ENCODE measurements around the gene CYP46A1.

Gene CYP46A1

DNA sequence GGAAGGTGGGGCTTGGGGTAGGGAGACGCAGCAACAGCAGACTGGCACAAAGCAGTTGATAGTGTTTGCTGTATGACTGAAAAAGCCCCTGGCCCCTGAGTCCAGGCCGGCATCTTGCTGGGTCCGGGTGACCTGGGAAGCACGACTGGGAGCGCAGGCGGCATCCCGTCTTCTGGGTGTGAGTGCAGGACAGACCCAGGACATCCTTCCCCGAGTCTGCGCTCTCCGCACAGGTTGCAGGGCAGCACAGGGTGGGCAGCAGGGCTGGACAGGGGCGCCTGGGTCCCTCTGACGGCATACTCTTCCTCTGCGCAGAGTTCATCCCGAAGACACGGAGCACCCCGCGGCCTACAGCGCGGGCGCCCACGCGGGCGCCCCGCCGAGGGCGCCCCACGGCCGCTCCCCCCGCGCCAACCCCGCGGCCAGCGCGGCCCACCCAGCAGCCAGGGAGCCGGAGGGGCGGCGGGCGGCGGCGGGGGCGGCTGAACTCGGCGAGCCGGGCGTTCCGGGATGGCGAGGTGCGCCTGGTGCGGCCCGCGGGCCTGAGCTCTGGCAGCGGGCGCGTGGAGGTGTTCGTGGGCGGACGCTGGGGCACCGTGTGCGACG is 9.2 kb upstream of the CYP46A1 start:
- DNase-seq: no peak

DNA sequence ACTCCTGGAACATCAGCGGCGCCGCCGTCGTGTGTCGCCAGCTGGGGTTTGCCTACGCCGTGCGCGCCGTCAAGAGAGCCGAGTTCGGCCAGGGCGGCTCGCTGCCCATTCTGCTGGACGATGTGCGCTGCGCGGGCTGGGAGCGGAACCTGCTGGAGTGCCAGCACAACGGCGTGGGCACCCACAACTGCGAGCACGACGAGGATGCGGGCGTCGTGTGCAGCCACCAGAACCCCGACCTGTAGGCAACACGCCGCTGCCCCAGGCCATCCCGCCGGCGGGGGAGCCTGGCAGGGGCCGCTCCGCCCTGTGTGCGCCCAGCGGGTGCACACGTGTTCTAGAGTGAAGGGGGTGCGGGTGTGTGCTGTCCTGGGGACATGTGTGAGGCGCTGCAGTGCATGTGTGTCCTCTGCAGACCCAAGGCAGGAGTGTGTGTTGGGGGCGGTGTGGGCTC is 8.7 kb upstream of the CYP46A1 start:
- DNase-seq: no peak

- DNase-seq: no peak
Observed at GRCh38 chr14:99675951-99676350, 8.1 kb upstream of the CYP46A1 start.

- DNase-seq: no peak
Observed at GRCh38 chr14:99676657-99677056, 7.4 kb upstream of the CYP46A1 start.

DNA sequence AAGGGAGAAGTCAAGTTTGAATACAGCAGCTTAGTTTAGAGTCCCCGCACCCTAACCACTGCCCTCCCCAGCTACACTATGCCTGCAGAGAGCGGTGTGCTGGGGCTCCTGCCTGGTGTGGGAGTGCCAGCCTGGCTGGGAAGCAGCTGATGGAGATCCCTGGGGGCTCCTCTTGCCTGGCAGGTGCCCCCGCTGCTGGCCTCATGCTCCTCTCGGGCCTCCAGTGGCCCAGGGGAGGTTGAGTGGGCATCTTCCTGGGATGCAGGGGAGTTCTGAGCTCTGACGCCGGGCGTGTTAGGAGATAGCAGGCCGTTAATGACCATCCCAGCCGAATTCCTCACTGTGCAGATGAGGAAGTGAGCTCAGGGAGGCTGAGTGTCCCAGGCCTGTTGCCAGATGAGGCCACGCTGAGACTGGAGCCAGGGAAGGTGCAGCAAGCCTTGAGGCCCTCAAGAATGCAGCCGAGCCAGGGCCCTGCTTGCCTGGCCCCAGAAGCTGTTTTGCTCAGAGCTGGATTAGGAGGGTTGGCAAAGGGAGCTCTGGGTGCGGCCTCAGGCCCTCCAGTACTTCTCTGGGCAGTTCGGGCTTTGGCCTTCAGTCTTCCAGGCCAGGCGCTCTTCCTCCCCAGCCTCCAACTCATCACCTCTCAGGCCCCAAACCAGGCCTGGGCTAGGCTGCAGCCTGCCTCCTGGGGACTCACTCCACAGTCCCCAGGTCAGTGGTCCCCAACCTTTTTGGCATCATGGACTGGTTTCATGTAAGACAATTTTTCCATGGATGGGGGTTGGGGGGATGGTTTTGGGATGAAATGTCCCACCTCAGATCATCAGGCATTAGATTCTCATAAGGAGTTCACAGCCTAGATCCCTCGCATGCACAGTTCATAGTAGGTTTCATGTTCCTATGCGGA is 6.6 kb upstream of the CYP46A1 start:
- DNase-seq: no peak

GRCh38 chr14:99678198-99678597 is 5.9 kb upstream of the CYP46A1 start:
- DNase-seq: no peak

GRCh38 chr14:99679111-99679510 is 5.0 kb upstream of the CYP46A1 start:
- no peak for DNase-seq

GRCh38 chr14:99679543-99679942 is 4.6 kb upstream of the CYP46A1 start:
- no peak for DNase-seq

DNA sequence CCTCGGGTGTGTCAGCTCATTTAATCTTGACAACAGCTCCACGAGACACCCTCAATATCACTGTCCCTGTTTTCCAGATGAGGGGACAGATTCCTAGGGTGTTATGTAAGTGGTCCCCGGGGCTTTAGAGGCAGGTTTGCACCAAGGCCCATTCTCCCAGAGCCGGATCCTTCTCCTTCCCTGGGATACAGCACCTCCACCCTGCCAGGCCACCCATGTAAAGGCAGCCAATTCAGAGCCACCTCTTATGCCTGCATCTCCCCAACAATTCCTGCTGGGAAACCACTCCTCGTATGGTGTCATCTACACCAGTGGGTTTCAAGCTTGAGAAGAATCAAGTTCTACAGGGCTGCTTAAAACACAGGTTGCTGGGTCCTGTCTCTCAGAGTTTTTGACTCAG is 4.1 kb upstream of the CYP46A1 start:
- no peak for DNase-seq

- DNase-seq: peak in 1 of 2 experiments; percentile 22
Observed at GRCh38 chr14:99681101-99681831, 2.8 kb upstream of the CYP46A1 start.

DNA sequence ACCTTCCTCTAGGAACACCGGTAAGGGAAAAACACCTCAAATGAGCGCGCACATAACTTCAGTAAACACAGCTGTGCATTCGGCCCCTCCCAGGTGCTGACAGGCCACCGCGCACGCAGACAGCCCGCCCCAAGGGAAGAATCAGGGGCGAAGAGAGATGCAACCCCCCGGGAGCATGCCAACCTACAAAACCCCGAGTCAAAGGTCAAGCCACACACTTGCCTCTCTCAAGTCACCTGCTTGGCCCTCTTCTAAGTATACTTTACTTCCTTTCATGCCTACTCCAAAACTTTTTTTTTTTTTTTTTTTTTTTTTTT is 2.3 kb upstream of the CYP46A1 start:
- DNase-seq: no peak

GRCh38 chr14:99682809-99683618 is 1.1 kb upstream of the CYP46A1 start:
- peak; percentile 72 to 79 for DNase-seq

GRCh38 chr14:99684410-99684934 is 374 bp downstream of the CYP46A1 start:
- DNase-seq: no peak

- DNase-seq: no peak
Observed at GRCh38 chr14:99685151-99685591, 1.1 kb downstream of the CYP46A1 start.

- DNase-seq: no peak
Observed at GRCh38 chr14:99685596-99685995, 1.5 kb downstream of the CYP46A1 start.

DNA sequence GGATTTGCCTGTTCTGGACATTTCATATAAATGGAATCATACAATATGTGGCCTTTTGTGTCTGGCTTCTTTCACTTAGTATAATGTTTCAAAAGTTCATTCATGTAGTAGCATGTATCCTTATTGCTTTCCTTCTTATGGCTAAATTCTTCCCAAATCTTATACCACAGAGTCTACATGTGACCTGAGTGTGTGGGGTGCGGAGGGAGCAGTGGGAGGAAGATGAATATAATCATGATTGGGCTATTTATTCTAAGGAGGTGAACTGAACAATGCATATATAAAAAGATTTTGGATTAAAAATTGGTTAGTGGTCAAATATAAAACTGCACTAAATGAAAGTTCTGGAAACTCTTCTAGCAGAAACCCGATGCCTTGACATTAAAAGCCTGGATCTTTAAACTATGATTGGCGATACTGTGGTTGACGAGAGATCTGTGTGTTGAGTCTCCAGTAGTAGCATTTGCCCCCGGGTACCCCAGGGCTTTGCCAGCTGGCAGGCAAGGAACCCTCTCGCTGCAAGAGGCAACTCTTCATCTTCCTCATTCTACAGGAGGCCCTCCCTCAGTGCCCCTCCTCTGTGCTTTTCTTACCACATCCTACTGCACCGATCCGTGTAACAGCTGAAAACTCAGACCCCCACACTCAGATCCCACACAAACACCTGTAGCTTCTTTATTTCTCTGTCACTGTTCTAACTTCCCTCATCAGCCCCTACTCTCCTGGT is 2.6 kb downstream of the CYP46A1 start:
- DNase-seq: no peak

- no peak for DNase-seq
Observed at GRCh38 chr14:99687284-99688209, 3.4 kb downstream of the CYP46A1 start.

DNA sequence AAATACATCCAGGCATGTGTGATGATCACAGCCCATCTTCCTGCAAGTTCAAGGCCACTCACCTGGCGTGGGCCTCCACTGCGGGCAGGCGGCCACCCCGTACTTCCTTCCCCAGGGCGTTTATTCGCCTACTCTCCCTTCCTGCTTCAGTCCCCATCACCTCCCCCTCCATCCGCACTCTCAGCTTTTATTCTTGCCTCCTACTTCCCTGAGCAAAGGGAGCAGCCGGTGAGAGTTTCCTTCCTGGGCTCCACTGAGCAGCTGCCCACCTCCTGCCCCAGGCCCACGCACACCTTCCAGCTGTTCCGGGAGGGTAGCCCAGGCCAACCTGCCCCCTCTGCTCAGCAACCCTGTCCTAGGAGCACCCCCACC is 4.1 kb downstream of the CYP46A1 start:
- no peak for DNase-seq

DNA sequence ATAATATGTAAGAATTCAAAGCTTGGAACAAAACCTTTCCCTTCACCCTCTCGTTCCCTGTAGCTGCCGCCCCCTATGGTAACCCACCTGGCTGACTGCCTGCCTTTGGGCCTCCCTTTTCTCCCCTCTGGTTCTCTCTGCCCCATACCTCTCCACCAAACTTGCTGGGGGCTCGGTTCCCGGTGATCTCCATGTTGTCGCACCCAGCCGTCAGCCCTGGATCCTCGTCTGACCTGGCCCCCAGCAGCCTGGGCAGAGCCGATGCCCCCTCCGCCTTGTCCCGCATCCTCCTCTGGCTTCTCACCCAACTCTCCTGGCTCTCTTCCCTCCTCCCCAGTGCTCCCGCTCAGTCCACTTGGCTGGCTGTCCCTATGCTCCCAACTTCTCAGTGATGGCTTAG is 4.5 kb downstream of the CYP46A1 start:
- no peak for DNase-seq

Measured in NCI-H187 (cell line).